Gastroesophageal sphincter (tissue), 4 donors: ENCODE results near the gene MGST1. TPM values are rescaled to one million over a fixed set of nuclear protein-coding genes. Genes with fewer than 3 reads are reported as not detected.

Experiments
- ATAC-seq: fragments of 150-250 bp; one replicate; pipeline ENCODE4 v1.9.1; 2016; ENCODE audit warnings: mild to moderate bottlenecking, moderate library complexity
- H3K27ac ChIP-seq, 4 donors: fragments of 200-600 bp; sonication (generic) in 3 of 4; 1 replicate in 3 of 4; 2 replicates in 1 of 4; pipeline ENCODE4 v1.5.1; 2016 to 2019
- H3K27me3 ChIP-seq: fragments of 200-600 bp; sonication (generic); one replicate; pipeline ENCODE4 v1.5.1; 2019
- H3K36me3 ChIP-seq, 2 donors: fragments of 200-600 bp; sonication (generic); one replicate each; pipeline ENCODE4 v1.5.1; 2019; ENCODE audit warnings: control low read depth in 1 of 2
- H3K4me1 ChIP-seq, 3 donors: fragments of 200-600 bp; sonication (generic); 1 replicate in 2 of 3; 2 replicates in 1 of 3; pipeline ENCODE4 v1.5.1; 2016 to 2019; ENCODE audit warnings: control low read depth in 2 of 3
- H3K4me3 ChIP-seq, 2 donors: fragments of 200-600 bp; sonication (generic); one replicate each; pipeline ENCODE4 v1.5.1; 2019; ENCODE audit warnings: mild to moderate bottlenecking in 1 of 2, moderate library complexity in 1 of 2
- H3K9me3 ChIP-seq, 3 donors: fragments of 200-600 bp; sonication (generic); one replicate each; pipeline ENCODE4 v1.5.1; 2017 to 2019; ENCODE audit warnings: control low read depth in 2 of 3
- EP300 ChIP-seq: sonication (generic); formaldehyde crosslinking; IDR thresholded peaks from one replicate; pipeline ENCODE4 v1.6.1; 2017; ENCODE audit warnings: antibody characterized with exemption, mild to moderate bottlenecking
- POLR2A ChIP-seq, 2 donors: fragments of 450-650 bp; IDR thresholded peaks; one replicate each; pipeline ENCODE4 v1.6.1; 2017; ENCODE audit warnings: antibody characterized with exemption in 2 of 2, mild to moderate bottlenecking in 2 of 2, moderate library complexity in 1 of 2
- POLR2AphosphoS5 ChIP-seq: sonication (generic); formaldehyde crosslinking; IDR thresholded peaks from one replicate; pipeline ENCODE4 v1.6.1; 2017; ENCODE audit warnings: antibody characterized with exemption
- WGBS, 2 donors: methylation state at CpG; one replicate each; pipeline ENCODE4 v1.1.5; 2018; ENCODE audit warnings: low coverage in 1 of 2; 5-methylcytosine and 5-hydroxymethylcytosine counted together
- total RNA-seq, 4 donors: library from RNA; depleted of rRNA; stranded (reverse); fragments of >200 nt; gene quantifications; one replicate each; pipeline ENCODE4 v1.1.0, GENCODE V29; 2016
- TF ChIP-seq, protein P1 (sequence below), 4 experiments: fragments of 200-600 bp in 2 of 4; fragments of 450-650 bp in 2 of 4; sonication (generic) in 1 of 4; IDR thresholded peaks; one replicate each; pipeline ENCODE4 v1.5.1; 2017 to 2019; ENCODE audit warnings: antibody characterized with exemption in 4 of 4, mild to moderate bottlenecking in 2 of 4, moderate library complexity in 2 of 4

The MGST1 gene
- total RNA-seq, 4 donors from 2014 or later: 11.8 to 59.1 (median 45.1) TPM

DNA sequence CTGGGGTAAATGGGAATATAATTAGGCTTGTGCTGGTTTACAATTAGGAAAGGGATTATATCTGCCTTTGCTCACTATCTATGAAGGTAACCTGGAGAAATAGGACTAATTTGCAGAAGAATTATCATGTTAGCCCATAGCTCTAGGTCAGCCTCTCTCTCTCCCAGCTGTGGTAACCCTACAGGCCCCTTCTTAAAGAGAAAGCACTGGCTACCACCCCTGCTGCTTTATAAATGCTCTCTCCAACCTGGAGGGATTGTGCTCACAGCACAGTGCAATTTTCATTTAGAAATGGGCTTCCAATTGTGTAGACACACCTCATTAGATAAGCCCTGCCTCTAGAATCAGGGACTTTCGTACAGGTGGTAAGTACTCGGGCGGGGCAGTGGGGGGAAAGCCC lies 22.7 kb upstream of the MGST1 start:
- H3K27ac ChIP-seq: no peak overlapping the region
- no peak for ATAC-seq
- H3K36me3 ChIP-seq: no peaks in the 10 kb centered on the region
- H3K4me1 ChIP-seq: no peaks in the 10 kb centered on the region
- no peak overlapping the region for H3K4me3 ChIP-seq
- H3K9me3 ChIP-seq: no peaks in the 10 kb centered on the region
- TF ChIP-seq, protein P1, sequence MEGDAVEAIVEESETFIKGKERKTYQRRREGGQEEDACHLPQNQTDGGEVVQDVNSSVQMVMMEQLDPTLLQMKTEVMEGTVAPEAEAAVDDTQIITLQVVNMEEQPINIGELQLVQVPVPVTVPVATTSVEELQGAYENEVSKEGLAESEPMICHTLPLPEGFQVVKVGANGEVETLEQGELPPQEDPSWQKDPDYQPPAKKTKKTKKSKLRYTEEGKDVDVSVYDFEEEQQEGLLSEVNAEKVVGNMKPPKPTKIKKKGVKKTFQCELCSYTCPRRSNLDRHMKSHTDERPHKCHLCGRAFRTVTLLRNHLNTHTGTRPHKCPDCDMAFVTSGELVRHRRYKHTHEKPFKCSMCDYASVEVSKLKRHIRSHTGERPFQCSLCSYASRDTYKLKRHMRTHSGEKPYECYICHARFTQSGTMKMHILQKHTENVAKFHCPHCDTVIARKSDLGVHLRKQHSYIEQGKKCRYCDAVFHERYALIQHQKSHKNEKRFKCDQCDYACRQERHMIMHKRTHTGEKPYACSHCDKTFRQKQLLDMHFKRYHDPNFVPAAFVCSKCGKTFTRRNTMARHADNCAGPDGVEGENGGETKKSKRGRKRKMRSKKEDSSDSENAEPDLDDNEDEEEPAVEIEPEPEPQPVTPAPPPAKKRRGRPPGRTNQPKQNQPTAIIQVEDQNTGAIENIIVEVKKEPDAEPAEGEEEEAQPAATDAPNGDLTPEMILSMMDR (IDR thresholded peaks at IDR 0.05): no peak
- no peak for TF ChIP-seq POLR2AphosphoS5
- TF ChIP-seq EP300: no peak
- TF ChIP-seq POLR2A (IDR thresholded peaks at IDR 0.05): no peak
- 86 to 100% methylated on average over 2 to 3 of the region's 3 CpGs for WGBS, 2 donors
- H3K27me3 ChIP-seq: no peaks in the 10 kb centered on the region

DNA sequence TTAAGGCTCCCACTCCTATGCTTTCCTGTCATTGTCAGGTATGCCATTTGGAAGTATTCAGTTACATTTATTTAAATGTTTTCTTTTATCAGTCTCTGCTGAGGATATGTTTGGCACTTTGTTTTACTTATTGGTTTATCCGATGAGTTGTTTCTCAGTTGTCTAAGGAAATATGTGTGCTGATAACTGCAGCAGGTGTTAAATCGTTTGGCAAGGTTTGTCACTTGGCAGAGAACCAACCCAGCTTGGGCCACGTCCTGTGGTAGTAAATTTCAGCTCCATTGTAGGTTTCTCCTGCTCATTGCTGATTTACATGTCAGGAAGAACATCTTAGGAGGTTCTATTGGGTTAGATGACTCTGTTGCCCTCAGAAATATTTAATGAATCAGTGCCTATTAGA lies 22.0 kb upstream of the MGST1 start:
- H3K9me3 ChIP-seq: no peaks in the 10 kb centered on the region
- ATAC-seq: no peak
- 18 to 20% methylated on average over 2 to 3 of the region's 3 CpGs for WGBS, 2 donors
- H3K27ac ChIP-seq: no peak overlapping the region
- no peaks in the 10 kb centered on the region for H3K4me1 ChIP-seq
- TF ChIP-seq POLR2AphosphoS5 (no peak), EP300 (no peak), POLR2A (IDR thresholded peaks at IDR 0.05) (no peak)
- TF ChIP-seq, protein P1 (IDR thresholded peaks at IDR 0.05): no peak
- H3K36me3 ChIP-seq: no peaks in the 10 kb centered on the region
- H3K27me3 ChIP-seq: no peaks in the 10 kb centered on the region
- H3K4me3 ChIP-seq: no peak overlapping the region

DNA sequence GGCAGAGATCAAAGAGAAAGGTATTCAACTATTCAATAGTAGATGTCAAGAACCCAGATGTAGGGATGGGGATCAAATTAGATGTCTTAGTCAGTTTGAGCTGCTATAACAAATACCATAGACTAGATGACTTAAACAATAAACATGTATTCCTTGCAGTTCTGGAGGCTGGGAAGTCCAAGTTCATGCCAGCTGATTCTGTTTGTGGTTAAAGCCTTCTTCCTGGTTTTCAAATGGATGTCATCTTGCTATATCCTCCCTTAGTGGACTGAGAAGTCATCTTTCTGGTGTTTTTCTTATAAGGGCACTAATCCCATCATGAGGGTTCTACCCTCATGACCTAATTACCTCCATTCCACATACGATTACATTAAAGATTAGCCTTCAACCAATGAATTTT lies 19.5 kb upstream of the MGST1 start:
- Histone ChIP-seq H3K36me3 (no peaks in the 10 kb centered on the region), H3K27me3 (no peaks in the 10 kb centered on the region), H3K9me3 (no peaks in the 10 kb centered on the region), H3K4me1 (no peaks in the 10 kb centered on the region), H3K4me3 (no peak overlapping the region), H3K27ac (no peak overlapping the region)
- ATAC-seq: no peak
- TF ChIP-seq EP300 (no peak), POLR2A (IDR thresholded peaks at IDR 0.05) (no peak), POLR2AphosphoS5 (no peak)
- TF ChIP-seq, protein P1 (IDR thresholded peaks at IDR 0.05): no peak
- 80 to 100% methylated on average over 1 of the region's 1 CpG for WGBS, 2 donors

DNA sequence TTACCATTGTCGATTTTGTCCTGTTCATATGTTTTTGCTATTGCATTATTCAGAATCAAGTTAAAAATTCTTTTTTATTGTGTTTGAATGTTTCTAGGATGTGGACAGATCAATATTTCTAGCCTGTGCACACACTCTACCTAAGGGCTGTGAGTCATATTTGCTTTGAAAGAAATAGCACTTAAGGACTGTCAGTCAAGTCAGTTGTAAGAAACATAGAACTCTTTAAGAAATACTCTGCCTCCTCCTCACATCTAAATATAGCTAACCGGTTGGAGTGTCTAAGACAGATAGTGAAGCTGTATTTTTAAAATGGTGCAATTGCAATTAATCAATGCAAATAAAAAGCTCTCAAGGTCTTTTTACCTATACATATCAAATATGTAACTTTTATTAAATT lies 17.9 kb upstream of the MGST1 start:
- TF ChIP-seq, protein P1 (IDR thresholded peaks at IDR 0.05): no peak
- TF ChIP-seq EP300 (no peak), POLR2AphosphoS5 (no peak), POLR2A (IDR thresholded peaks at IDR 0.05) (no peak)

DNA sequence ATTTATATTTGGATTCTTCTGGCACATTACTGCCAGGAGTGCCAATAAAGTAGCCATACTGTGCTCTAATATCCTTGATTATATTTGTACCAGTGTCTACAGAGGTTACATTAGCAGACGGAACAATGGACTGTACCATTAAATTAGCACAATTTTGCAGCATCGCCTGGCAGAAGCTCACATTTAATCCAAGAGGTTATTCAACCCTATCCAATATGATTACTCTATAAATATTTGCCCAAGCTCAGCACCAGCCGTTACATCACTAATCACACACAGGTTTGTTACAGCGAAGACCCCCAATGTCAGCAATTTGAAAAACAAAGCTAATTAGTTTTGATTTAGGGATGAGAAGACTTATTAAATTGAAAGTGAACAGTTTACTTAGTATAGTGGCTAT lies 16.9 kb upstream of the MGST1 start:
- no peaks in the 10 kb centered on the region for H3K27me3 ChIP-seq
- TF ChIP-seq, protein P1 (IDR thresholded peaks at IDR 0.05): no peak
- TF ChIP-seq POLR2A (IDR thresholded peaks at IDR 0.05): no peak
- TF ChIP-seq EP300: no peak
- no peak for TF ChIP-seq POLR2AphosphoS5
- no peaks in the 10 kb centered on the region for H3K9me3 ChIP-seq
- no peak overlapping the region for H3K27ac ChIP-seq
- 88 to 91% methylated on average over 3 to 4 of the region's 4 CpGs for whole genome bisulfite sequencing, 2 donors
- H3K4me1 ChIP-seq: no peaks in the 10 kb centered on the region
- H3K4me3 ChIP-seq: no peak overlapping the region
- ATAC-seq: no peak
- H3K36me3 ChIP-seq: no peaks in the 10 kb centered on the region

More for the DNA sequence above, 17.9 kb upstream of the MGST1 start:
- WGBS, 2 donors: 57 to 70% methylated on average over 2 of the region's 2 CpGs
- ATAC-seq: no peak
- no peak overlapping the region for H3K27ac ChIP-seq
- H3K4me1 ChIP-seq: no peaks in the 10 kb centered on the region
- no peaks in the 10 kb centered on the region for H3K36me3 ChIP-seq
- no peak overlapping the region for H3K4me3 ChIP-seq
- no peaks in the 10 kb centered on the region for H3K27me3 ChIP-seq
- H3K9me3 ChIP-seq: no peaks in the 10 kb centered on the region
